M059J (cell line): ENCODE data around the gene TM9SF2. TPM values are rescaled to one million over a fixed set of nuclear protein-coding genes. Genes with fewer than 3 reads are reported as not detected.
"Not testable (repeated sequence)": the region's sequence is repeated elsewhere in the genome, so short reads cannot be mapped to it uniquely, and the experiment has no call there.

Source experiments
- DNase-seq: peaks from one replicate; pipeline ENCODE4 v3.0.0-alpha.2; 2012; ENCODE audit warnings: low read depth
- total RNA-seq: library from RNA; depleted of rRNA; stranded (reverse); fragments of >200 nt; shearing (Covaris generic); gene quantifications from 2 replicates; pipeline ENCODE4 v1.2.3, GENCODE V29; 2014

The TM9SF2 gene
- total RNA-seq, 1 experiment from 2014 or later = 215 TPM

GRCh38 chr13:99536023-99536422 lies 34.8 kb downstream of the TM9SF2 start:
- DNase-seq = no peak

GRCh38 chr13:99540530-99540929 lies 39.3 kb downstream of the TM9SF2 start:
- DNase-seq = no peak

DNA sequence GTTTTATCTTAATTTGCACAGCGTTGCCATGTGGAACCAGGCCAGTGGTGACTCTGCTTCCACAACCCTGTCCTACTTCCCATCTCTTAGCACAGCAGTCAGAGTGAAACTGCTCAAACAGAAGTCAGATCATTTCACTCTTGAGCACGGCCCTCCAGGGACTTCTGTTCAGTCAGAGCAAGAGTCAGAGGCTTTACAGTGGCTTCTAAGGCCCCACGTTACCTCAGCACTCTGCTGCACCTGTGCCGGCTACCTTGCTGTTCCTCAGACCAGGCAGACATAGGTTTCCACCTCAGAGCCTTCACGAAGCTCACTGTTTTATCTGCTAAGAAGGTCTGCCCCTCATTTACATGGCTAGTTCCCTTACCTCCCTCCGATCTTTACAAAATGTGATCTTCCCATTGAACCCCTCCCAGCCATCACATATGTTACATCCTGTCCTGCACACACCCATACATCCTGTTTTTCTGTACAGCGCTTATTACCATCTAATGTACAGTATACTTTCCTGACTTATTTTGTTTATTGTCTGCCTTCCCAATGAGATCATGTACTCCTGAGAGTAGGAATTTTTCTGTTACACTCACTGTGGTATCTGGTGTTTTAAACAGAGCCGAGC lies 41.6 kb downstream of the TM9SF2 start:
- no peak for DNase-seq

DNA sequence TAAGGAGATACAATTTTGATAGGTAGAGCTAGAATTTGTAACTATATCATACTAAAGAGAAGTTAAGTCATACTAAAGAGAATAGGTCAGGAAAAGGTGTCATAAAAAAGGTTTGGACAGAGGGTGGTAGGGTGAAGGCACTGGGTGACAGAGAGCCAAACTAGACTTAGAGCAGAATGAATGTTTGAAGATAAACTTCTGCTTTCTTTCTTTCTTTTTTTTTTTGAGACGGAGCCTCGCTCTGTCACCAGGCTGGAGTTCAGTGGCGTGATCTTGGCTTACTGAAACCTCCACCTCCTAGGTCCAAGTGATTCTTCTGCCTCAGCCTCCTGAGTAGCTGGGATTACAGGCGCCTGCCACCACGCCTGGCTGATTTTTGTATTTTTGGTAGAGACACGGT lies 44.1 kb downstream of the TM9SF2 start:
- DNase-seq = no peak

DNA sequence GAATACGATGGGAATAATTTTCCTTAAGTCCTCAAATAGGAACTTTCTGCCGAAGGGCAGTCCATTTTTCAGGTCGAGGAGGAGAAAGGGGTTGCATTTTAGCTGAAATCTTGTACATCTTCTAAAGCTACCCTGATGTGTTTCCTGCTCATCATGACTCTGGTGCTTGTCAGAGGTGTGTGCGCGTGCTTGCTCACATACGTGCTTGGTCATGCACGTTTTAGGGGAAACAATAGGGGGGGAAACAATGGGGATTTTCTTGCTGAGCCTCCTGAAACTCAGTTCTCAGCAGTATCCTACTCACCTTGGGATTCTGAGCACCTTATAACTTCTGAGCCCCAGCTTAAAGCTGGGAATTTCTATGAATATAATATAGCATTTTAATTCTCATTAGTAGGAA lies 44.7 kb downstream of the TM9SF2 start:
- no peak for DNase-seq

- no peak for DNase-seq
Observed at GRCh38 chr13:99546878-99547277, 45.6 kb downstream of the TM9SF2 start.

- DNase-seq = no peak
Observed at GRCh38 chr13:99548448-99548847, 47.2 kb downstream of the TM9SF2 start.

GRCh38 chr13:99553033-99553432 lies 51.8 kb downstream of the TM9SF2 start:
- DNase-seq = no peak

DNA sequence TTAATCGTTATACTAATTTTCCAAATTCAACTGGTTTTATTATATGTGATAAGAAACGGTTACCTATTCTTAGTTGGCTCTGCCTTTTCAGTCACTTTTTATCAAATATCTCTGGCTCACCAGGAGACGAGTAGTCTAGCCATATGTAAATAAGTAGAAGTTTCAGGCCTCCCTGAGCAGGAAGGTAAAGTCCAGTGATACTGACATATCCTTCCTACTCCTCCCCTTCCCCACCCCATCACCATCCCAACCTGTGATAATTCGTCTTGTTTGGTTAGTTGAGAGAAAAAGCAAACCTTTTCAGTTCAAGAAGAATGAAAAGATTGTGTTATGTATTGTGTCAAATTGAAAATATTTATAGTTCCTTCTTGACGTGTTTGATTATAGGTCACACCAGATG lies 53.9 kb downstream of the TM9SF2 start:
- DNase-seq = no peak

DNA sequence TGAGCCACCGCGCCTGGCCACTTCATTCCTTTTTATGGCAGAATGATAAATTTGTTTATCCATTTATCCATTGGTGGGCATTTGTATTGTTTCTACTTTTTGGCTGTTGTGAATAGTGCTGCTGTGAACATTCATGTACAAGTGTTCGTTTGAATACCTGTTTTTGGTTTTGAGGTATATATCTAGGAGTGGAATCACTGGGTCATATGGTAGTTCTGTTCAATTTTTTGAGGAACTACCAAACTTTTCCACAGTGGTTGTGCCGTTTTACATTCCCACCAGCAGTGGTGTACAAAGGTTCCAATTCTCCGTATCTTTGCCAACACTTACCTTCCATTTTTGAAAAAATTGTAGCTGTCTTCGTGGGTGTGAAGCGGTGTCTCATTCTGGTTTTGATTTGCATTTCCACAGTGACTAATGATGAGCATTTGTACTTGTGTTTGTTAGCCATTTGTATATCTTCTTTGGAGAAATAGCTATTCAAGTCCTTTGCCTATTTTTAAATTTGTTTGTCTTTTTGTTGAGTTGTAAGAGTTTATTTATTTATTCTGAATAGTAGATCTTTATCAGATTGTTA lies 55.7 kb downstream of the TM9SF2 start:
- DNase-seq = no peak

- no peak for DNase-seq
Observed at GRCh38 chr13:99558570-99559180, 57.4 kb downstream of the TM9SF2 start.

- DNase-seq = no peak
Observed at GRCh38 chr13:99559560-99559959, 58.3 kb downstream of the TM9SF2 start.

GRCh38 chr13:99563404-99563803 lies 62.1 kb downstream of the TM9SF2 start:
- no peak for DNase-seq

- no peak for DNase-seq
Observed at GRCh38 chr13:99564386-99564785, 63.1 kb downstream of the TM9SF2 start.

DNA sequence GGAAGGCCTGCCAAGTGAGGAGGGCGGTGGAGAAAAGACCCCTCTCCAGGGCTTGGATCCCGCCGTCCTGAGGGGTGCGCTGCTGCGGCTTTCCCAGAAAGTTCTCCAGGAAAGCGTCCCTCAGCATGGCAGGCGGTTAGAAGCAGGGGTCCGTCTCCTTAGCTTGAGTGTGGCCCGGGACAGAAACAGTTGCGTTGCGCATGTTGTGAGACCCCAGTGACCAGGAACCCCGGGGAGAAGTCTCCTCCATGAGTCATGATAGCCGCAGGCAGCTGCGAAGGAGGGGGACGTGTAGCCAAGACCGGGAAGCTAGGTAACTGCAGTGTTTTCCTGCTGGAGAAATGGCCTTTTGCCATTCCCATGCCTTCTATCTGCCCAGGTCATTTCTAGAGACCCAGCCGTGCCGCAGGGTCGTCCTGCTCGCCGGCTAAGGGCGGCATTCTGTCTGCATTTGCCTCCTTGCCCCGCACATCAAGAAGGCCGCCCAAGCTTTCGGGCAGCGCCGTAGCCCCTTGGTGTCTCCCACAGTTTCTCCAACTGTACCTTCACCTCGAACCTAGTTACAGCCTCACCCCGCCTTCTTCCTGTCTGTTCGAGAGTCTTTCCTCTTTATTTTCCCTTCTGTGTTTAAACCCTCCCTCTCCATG lies 64.3 kb downstream of the TM9SF2 start:
- no peak for DNase-seq

DNA sequence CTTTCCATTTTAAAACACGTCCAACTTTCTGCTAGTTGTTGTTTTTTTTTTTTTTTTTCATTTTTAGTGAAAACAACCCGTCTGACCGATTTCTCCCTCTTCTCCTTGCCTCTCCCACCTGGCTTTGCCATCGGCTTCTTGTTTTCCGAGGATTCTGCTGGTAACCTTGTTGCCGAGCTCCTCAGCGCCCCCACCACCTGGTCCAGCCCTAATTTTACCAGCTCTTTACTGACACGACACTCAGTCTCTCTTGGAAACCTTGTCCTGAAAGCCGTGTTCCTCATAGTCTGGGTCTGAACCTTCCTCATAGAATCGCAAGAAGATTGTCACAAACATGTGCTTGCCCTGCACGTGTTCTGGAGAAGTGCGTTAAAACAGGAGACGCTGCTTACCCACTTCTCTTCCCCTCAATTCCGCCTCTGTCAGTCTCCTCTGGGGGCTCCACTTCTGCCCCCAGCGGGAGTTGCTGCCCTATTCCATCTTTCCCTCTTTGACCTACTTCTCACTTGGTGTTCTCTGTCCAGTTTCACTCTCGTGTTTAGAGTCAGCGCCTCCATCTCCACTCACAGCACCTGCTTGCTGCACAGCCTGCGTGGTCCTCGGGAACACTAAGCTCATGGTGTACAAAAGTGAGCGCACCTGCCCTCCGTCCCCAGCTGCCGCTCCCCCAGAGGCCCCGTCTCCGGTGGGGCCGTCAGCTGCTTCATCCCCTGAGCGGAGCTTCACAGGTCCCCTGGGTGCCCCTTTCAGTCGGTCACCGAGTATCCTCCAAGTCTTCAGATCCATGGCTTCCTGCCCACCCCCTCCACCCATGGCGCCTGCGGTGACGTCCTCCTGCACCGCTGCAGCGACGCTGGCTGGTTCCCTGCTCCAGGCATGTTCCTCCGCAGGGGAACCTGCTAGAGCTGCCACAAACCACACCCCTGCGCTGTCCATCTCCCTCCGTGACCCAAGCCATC lies 65.1 kb downstream of the TM9SF2 start:
- no peak for DNase-seq

DNA sequence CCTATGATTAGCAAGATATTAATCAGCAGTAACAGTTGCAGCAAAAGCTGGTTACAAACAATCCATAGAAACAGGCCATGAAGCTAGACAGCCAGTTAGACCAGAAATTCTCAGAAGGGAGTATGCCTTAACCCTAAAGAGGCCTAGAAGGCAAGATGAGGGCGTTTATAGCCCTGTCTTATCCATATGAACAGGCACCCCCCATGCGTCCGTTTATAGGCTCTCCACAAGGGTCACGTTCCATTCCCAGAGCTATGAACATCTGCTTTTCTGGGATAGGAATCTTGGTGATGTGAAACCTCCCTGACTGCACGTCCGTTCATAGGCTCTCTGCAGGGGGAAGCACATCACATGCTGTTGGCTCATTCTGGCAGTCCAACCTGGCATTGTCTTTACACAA lies 67.6 kb downstream of the TM9SF2 start:
- not testable (repeated sequence) for DNase-seq

DNA sequence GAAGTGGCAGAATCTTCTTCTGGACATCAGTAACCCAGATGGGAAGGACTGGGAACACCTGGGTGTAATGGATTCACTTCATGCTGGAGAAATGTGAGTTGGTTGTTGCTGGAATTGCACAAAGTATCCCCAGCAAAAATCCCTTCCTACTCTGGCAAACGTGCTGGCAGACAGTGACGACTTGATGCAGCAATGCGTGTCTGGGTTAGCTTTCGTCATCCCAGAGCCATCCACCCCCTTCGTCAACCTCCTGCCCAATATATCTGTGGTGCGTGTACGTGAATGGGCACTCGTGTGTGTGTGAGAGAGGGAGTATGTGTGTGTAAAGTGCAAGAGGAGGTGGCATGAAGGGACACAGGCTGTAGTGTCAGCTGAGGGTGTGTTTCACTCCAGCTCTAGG lies 70.9 kb downstream of the TM9SF2 start:
- no peak for DNase-seq

GRCh38 chr13:99572921-99573320 lies 71.6 kb downstream of the TM9SF2 start:
- DNase-seq = no peak

- DNase-seq = no peak
Observed at GRCh38 chr13:99575376-99576120, 74.3 kb downstream of the TM9SF2 start.
